HCEC 1CT (cell line): ENCODE measurements around the gene GADD45GIP1.
"Not testable (repeated sequence)": the region's sequence is repeated elsewhere in the genome, so short reads cannot be mapped to it uniquely, and the experiment has no call there.

Experiments
- DNase-seq: peaks from one replicate; pipeline ENCODE4 v3.0.0-alpha.2; 2017

GADD45GIP1 gene

DNA sequence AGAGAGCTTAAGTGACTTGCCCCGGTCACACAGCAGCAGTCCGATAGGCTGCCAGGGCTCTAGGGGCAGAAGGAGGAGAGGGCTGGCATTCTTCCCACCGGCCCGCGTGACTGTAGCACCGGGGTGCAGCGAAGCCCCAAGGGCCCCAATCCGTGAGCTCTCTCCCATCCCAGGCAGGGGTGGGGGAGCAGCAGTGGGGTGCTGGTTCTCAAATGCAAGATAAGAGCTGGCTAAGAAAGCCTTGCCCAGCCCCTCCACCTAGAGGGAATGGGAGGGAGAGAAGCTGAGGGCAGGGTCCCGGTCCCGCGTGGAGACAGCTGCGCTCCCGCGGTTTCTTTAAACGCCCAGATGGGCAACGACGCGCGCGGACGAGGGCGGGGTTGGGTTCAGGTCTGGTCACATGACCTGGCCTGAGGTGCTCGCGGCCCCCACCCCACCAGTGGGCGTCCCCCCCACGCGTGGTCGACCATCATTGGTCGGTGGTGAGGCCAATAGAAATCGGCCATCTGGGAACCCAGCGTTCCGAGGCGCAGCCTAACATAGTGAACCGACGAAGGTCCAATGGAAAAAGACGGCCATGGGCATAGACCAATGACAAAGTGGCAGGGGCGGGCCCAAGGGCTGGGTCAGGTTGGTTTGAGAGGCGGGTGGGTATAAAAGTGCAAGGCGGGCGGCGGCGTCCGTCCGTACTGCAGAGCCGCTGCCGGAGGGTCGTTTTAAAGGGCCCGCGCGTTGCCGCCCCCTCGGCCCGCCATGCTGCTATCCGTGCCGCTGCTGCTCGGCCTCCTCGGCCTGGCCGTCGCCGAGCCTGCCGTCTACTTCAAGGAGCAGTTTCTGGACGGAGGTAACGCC lies 18.9 kb downstream of the GADD45GIP1 start, which contains the start of gene CALR:
CALR (plus strand) TSS at position 683 of the 852 bp plus-strand sequence; CDS start at position 754, 71 bp downstream.
- DNase-seq = peak; percentile 99

DNA sequence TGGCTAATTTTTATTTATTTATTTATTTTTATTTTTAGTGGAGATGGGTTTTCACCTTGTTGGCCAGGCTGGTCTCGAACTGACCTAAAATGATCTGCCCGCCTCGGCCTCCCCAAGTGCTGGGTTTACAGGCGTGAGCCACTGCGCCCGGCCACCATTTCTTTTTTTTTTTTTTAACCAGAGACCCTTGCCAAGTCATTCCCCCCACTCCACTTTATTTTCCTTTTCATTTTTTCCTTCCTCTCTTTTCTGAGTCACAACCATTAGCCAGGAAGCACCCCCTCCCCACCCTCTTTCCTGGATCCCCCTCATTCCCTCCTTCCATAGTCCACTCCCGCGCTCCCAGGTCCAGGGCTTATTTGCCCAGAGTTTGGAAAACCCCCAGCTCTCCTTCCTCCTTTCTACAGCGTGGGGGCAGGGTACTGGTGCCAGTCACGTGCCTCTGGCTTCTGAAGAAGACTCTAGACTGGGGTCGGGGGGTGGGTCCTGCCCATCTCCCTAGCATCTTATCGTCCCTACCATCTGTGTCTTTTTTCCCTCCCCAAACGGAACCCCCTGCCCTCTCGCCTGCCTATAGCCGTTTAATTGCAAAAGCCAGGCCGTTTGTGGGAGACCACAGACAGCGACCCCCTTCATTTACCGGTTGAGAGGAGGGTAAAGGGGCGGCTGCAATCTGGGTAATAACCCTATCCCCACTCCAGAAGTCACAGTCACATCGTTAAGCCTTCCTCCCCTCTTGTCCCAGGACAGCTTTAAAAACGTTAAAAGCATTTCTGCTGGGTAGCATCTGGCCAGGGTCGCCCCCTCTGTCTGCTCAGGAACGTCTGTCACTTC lies 19.7 kb downstream of the GADD45GIP1 start:
- no peak for DNase-seq

DNA sequence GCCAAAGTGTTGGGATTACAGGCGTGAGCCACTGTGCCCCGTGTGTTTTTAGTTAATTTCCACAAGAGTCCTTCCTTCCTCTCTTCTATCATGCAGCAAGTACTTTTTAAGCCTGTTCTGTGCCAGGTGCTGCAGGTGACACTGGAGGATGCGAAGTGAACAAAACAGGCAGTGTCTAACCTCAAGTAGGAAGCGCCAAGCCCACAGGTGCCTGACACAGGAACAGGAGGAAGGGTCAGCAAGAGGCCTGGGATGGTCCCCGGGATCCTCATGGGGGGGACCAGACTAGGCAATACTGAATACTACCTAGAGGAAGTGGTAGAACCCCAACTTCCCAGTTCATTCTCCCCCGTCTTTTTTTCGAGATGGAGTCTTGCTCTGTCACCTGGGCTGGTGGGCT lies 20.4 kb downstream of the GADD45GIP1 start:
- DNase-seq = no peak

DNA sequence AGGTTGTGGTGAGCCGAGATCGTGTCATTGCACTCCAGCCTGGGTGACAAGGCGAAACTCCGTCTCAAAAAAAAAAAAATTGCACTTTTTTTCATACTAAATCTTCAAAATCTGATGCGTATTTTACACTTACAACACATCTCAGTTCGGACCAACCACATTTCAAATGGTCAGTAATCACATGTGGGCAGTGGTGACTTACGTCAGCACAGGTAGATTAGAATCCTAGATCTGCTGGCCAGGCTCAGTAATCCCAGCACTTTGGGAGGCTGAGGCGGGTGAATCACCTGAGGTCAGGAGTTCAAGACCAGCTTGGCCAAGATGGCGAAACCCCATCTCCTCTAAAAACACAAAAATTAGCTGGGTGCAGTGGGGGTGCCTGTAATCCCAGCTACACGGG lies 22.0 kb downstream of the GADD45GIP1 start:
- DNase-seq = no peak

DNA sequence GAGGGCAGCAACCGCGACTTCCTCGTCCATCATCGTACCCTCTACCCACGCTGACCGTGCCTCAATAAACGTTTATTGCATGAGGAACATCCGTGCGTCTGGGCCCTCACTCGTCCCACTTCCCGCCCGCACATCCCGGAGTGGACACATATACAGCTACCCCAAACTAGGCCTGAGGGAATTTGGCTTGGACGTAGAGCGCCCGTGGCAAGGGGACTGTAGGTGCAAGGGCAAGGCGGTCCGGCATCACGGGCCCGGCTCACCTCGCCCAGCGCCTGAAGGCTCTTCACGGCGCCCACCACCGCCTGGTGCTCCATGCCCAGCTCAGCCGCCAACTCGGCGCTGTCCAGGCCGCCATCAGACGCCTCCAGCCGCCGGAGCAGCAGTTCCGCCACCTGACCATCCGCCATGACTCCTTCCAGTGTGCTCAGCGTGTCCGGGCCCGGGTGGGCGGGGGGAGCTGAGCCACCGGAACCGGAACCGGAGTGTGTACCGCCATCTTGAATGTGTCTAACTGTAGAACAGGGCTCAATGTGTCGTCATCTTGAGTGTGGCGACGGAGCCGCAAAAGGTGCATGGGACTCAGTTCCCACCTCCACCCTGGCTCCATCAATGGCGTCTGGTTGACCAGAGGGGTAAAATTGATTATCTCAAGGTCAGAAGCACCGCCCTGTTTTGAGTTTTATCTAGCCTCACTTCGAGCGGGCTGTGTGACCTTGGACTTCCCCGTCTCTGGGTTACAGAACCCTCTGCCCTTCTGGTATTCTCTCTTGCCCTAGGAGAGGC lies 23.5 kb downstream of the GADD45GIP1 start, which contains the start of gene FARSA:
FARSA (minus strand) TSS at position 425 of the 786 bp plus-strand sequence; CDS start at position 410, 15 bp downstream.
- peak; percentile 89 for DNase-seq

DNA sequence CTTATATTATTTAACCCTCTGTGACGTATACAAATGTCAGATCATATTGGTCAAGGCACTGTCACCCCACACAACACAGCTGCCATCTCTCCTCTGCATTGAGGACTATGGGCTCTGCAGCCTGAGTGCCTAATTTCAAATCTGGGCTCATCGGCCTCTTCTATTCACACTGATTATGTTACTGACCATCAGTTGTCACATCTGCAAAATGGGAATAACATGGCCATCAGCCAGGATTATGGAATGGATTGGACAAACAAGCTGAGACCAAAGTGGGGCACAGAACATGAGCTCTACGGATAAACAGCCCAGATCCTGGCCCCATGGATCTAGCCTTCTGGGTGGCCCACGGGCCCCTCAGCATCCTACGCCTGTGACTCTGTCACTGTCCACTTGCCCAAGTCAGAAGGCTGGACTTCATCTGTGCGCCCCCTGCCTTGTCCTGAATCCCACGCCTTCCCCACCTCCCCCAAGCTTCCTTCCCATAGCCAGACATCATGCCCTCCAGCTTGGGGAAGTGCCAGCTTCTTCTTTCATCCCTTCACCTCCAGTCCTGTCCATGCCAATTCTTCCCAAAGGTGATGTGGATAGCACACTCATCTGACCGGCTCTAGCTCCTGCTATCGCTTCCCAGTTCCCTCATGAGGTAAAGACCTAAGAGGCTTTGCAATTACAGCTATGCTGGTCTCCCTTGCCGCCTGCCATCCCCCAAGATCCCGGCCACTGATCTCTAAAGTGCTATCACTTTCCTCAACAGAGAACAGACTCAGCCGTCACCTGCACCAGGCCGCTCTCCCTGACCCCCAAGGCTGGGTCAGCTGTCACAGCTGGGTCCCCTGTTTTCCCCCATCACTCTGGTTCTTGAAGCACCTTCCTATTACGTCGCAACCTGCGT lies 24.4 kb downstream of the GADD45GIP1 start:
- DNase-seq = no peak

DNA sequence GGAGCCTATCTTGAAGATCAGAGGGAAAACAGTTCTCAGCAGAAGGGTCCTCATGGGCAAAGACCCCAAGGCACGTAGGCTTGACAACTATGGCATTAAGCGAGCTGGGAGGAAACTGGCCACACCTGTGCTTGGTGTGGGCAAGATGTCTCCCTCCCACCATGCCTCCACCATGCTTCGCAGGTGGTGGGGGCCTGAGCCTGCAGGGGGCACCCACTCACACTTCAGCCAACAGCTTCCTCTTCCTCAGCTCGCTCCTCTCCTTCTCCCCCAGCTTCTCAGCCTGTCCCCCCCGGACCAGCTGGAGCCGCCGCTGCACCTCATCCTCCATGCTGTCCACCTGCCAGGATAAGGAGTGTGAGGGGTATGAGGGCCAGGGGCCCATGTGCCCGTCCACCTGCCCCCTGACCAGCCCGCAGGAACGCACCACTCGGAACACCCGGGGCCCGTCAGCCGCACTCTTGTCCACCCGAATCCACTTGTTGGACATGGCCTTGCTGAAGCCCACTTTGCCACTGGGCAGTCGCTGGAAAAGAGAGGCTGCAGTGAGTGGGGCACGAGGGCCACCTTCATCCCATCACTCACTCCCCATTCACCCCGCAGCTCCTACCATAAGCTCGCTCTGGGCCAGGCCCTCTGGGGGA lies 26.9 kb downstream of the GADD45GIP1 start:
- DNase-seq = no peak

DNA sequence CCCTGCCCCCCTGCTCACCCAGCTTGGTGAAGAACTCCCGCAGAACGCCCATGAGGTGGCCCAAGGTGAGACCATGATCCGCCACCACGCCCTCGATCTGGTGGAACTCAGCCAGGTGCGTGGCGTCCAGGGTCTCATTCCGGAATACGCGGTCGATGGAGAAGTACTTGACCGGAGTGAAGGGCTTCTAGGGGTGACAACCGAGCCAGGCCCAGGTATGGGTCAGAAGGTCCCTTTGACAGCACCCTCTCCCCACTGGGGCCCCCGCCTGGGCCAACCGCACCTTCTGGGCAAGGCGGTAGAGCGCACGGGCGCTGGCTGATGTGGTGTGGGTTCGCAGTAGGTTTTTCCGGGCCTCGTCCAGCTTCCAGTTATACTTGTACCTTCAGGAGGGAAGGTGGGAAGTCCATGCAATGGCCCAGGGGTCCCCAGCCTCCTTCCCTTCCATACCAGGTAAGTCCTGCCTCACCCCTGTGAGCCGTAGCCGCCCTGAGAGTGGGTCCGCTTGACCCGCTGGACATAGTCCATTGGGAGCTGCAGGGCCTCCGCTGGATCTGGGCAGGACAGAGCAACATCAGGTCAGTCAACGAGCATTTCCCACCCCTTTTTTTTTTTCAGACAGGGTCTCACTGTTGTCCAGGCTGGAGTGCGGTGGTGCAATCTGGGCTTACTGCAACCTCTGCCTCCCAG lies 32.3 kb downstream of the GADD45GIP1 start:
- no peak for DNase-seq

DNA sequence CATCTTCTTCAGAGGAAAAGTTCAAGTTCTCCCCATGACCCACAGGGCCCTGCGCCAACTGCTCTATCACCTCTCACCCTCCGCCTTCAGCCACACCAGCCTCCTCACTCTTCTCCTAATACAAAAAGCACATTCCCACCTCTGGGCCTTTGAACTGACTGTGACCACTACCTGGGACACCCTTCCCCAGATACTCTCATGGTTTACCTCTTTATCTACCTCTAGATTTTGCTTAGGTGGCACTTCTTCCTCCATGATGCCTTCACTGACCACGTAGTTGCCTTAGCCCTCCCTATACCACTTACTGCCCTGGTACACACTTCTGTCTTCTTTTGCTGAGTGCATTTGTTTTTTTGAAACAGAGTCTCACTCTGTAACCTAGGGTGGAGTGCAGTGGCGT lies 34.1 kb downstream of the GADD45GIP1 start:
- DNase-seq = no peak

DNA sequence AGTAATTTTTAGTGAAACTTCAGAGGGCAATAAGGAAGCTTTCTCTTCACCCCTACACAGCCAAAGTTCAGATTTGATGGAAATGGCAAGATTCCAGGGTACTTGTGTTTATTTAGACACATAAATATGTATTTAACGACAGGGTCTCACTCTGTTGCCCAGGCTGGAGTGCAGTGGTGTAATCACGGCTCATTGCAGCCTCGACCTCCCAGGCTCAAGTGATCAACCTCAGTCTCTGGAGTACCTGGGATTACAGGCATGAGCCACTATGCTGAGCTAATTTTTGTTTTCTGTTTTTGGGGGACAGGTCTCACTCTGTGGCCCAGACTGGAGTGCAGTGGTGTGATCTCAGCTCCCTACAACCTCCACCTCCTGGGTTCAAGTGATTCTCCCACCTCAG lies 36.0 kb downstream of the GADD45GIP1 start:
- DNase-seq = no peak

DNA sequence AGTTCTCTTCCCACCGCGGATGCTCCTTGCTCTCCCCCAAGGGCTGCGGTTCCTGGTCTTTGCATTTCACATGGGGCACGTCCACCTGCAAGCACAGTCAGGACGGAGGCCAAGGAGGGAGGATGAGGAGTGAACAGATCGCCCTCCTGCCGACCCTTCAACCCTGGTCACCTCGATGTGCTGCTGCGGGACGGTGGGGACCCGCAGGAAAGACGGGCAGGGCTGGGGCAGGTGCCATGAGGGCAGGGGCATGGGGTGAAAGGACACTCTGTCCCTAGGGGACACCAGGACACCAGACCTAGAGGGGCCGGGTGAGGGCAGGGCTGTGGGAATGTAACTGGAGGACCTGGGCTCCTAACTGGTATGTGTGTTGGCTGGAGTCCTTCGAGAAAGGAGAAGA lies 38.8 kb downstream of the GADD45GIP1 start:
- no peak for DNase-seq

DNA sequence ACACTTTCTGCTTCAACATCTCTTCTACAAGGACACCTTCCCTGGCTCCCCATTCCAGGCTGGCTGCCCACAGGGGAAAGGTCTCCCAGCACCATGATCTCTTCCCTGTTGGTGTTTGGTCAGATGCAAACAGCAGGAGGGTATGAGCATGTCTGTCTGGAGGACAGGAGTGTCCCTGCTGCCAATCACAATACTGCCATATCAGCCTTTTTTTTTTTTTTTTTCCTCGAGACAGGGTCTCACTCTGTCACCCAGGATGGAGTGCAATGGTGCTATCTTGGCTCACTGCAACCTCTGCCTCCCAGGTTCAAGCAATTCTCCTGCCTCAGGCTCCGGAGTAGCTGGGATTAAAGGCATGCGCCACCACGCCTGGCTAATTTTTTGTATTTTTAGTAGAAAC lies 41.2 kb downstream of the GADD45GIP1 start:
- DNase-seq = not testable (repeated sequence)

DNA sequence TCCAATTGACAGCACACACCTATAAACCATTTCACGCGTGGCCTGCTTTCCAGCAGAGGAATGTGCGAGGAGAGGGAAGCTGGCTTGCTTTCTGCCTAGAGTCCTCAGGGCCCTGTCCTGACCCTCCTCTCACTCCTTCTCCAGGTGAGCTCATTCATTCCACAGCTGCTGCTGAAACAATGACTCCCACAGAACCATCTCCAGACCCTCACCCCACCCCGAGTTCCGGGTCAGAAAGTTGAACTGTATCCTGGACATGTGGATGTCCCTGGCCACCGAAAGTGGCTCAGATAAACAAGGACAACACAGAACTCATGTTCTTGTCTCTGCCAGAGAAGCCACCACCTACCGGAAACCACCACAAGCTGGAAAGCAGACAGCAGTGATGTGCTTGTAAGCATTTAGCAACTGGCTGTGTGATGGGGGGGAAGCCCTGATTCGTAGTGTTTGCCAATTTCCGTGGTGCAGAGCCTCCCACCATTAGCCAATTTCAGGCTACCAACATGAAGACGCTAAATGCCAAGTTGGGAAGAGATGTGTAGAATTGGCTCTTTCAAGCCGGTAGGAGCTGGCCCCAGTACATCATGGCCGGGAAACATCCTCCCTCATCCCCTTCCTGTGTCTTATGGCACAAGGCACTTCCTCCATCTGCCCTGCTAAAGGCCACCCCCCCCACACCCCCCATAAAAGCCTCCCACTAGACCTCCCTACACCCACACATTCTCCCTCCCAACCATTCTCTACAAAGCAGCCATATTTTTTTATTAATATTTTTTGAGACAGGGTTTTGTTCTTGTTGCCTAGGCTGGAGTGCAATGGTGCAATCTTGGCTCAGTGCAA lies 43.0 kb downstream of the GADD45GIP1 start:
- DNase-seq = no peak

DNA sequence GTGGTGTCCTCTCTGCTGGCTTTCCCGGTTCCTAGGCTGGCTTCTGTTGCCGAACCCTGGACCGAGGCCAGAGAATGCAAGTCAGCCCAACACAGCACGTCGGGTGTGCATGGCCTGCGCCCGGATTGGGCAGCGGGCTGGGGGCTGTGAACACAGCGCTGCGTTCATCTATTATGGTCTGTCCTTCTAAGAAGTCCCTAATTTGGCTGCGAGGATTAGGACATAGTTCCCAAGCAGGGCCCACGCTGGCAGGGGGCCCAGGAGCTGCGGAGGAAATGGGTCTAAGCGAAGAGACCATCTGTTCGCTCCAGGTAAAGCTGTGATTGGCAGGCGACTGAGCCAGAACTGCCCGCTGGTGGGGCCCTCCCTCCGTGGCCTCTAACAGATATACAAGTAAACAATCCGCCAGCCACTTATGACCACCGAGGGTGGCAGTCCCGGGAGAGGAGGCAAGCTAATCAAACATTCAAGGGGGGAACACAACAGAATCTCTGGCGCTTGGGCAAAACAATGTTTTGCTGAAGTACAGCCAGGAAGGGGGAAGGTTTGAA lies 43.9 kb downstream of the GADD45GIP1 start:
- peak; percentile 52 for DNase-seq

DNA sequence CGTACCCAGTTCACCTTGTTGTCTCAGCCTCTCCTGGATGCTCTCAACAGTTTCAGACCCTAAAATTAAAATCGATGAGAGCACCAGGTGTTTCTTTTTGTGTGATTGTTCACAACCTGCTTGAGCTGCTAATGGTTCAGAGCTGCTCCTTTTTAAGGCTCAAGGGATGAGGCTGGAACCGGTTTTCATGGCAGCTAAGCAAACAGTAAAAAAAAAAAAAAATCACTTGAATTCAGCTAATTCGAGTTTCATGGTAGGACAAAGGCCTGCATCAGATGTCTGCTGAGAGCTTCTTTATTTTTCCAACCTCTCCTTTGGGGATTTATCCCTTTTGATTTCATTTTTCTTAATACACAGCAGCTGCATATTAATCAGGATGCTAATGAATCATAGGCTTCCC lies 44.5 kb downstream of the GADD45GIP1 start:
- DNase-seq = no peak

DNA sequence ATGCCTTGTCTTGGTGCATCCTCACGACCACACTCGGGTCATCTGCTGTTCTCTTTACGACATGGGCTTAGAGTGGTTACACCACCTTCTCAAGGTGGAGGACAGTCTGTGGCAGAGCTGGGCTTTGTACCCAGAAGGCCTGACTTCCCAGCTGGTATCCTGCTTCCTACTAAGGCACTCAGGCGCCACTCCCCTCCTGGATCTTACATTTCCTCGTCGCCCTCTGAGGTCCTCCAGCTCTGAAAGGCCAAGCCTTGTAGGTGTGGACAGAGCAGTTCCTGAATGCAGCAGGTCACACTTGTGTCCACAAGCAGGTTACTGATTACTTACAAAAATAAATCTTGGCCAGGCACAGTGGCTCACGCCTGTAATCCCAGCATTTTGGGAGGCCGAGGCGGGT lies 49.9 kb downstream of the GADD45GIP1 start:
- no peak for DNase-seq
